H54 (cell line): ENCODE results near the gene MRPL17.

Experiments used
- DNase-seq: peaks from one replicate; pipeline ENCODE4 v3.0.0; 2011; ENCODE audit warnings: low spot score, mixed read lengths; ENCODE audit not compliant: insufficient read length
- FAIRE-seq: peaks from 3 replicates; lab custom pipeline; 2011; peaks lifted over from hg19 to GRCh38; lab: Jason Lieb, UNC
- POLR2A ChIP-seq: IDR thresholded peaks from 2 replicates; pipeline ENCODE4 v1.6.1; 2011; ENCODE audit warnings: low read depth, mild to moderate bottlenecking, low read length

MRPL17 gene

GRCh38 chr11:6640036-6640984 is 42.8 kb downstream of the MRPL17 start:
- no peak for FAIRE-seq
- no peak for TF ChIP-seq POLR2A
- no peak for DNase-seq

GRCh38 chr11:6638429-6638828 is 44.7 kb downstream of the MRPL17 start:
- no peak for TF ChIP-seq POLR2A
- FAIRE-seq, result no peak
- no peak for DNase-seq

GRCh38 chr11:6637871-6638270 is 45.3 kb downstream of the MRPL17 start:
- FAIRE-seq, result no peak
- DNase-seq, result no peak
- TF ChIP-seq POLR2A, result no peak

- no peak for FAIRE-seq
- DNase-seq, result no peak
- TF ChIP-seq POLR2A, result no peak
These were observed 46.7 kb downstream of the MRPL17 start for GRCh38 chr11:6636480-6636879.

GRCh38 chr11:6635082-6635932 is 47.8 kb downstream of the MRPL17 start:
- FAIRE-seq, result no peak
- TF ChIP-seq POLR2A, result no peak
- peak; percentile 50 for DNase-seq

- FAIRE-seq (no peak), DNase-seq (no peak)
- no peak for TF ChIP-seq POLR2A
These were observed 48.6 kb downstream of the MRPL17 start for GRCh38 chr11:6634534-6634933.

GRCh38 chr11:6633422-6634408 is 49.4 kb downstream of the MRPL17 start:
- DNase-seq (no peak), FAIRE-seq (no peak)
- no peak for TF ChIP-seq POLR2A

- FAIRE-seq (no peak), DNase-seq (no peak)
- TF ChIP-seq POLR2A, result no peak
These were observed 50.7 kb downstream of the MRPL17 start for GRCh38 chr11:6632116-6633073.

GRCh38 chr11:6631361-6631890 is 51.7 kb downstream of the MRPL17 start:
- TF ChIP-seq POLR2A, result no peak
- no peak for DNase-seq
- no peak for FAIRE-seq

GRCh38 chr11:6630632-6631291 is 52.4 kb downstream of the MRPL17 start:
- DNase-seq (no peak), FAIRE-seq (no peak)
- no peak for TF ChIP-seq POLR2A
